Measurements from ENCODE around the gene SPPL2B. TPM values are rescaled to one million over a fixed set of nuclear protein-coding genes. Genes with fewer than 3 reads are reported as not detected.

The SPPL2B gene
- total RNA-seq, 1 donor from 2014 or later, result 119 TPM

- Mint-ChIP-seq H3K4me1 (peaks cover 9% of the 10 kb centered on the region), H3K4me3 (peak overlapping the region; percentile 54), H3K36me3 (ENCODE audit: low read depth) (no peaks in the 10 kb centered on the region), H3K27ac (ENCODE audit: unreplicated experiment) (no peak overlapping the region), H3K9me3 (peaks cover 2% of the 10 kb centered on the region), H3K27me3 (ENCODE audit: low read depth) (peaks cover 27% of the 10 kb centered on the region)
- no peak for DNase-seq (ENCODE audit: low read depth, low spot score)
- TF ChIP-seq CTCF (conservative IDR thresholded peaks at IDR 0.05), result no peak
Measured at GRCh38 chr19:2358548-2359173, 30.2 kb downstream of the SPPL2B start.

DNA sequence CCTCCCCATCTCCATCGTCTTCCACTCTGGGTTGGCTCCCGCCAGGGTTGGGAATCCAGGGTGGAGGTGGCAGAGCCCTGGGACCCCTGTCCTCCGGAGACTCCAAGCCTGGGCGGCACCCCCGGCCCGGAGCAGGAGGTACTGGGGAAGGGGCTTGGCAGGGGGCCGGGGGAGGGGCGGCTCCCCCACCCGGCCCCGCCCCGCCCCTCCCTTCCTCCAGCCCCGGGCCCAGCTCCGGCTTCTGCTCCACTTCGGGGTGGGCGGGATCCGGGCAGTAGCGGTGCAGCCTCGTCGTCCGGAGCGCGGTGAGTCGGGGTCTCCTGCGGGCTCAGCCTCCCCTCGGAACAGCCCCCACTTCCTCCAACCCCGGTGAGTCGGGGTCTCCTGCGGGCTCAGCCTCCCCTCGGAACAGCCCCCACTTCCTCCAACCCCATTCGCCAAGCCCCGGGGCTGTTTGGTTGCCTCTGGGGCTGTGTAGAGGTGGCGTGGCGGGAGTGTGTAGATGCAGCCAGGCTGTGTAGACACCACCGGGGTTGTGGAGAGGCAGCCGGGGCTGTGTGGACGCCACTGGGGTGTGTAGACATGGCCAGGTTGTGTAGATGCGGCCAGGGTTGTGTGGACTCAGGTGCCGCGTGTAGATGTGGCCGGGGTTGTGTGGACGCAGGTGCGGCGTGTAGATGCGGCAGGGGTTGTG lies 31.7 kb downstream of the SPPL2B start, which contains the start of gene TMPRSS9:
TSS of gene TMPRSS9 (plus strand) at position 274 of the 694 bp plus-strand sequence. CDS start 29,521 bp downstream, outside the sequence.
- DNase-seq (ENCODE audit: low read depth, low spot score), result no peak
- H3K4me1 Mint-ChIP-seq, result peaks cover 13% of the 10 kb centered on the region
- no peaks in the 10 kb centered on the region for H3K36me3 Mint-ChIP-seq (ENCODE audit: low read depth)
- TF ChIP-seq CTCF (conservative IDR thresholded peaks at IDR 0.05), result no peak
- H3K27ac Mint-ChIP-seq (ENCODE audit: unreplicated experiment), result no peak within 1 kb of the TSS
- peak within 1 kb of the TSS; percentile 72 for H3K4me3 Mint-ChIP-seq
- H3K27me3 Mint-ChIP-seq (ENCODE audit: low read depth), result peaks cover 27% of the 10 kb centered on the region
- peaks cover 2% of the 10 kb centered on the region for H3K9me3 Mint-ChIP-seq

- Mint-ChIP-seq H3K4me1 (peaks cover 16% of the 10 kb centered on the region), H3K27ac (ENCODE audit: unreplicated experiment) (no peak overlapping the region), H3K27me3 (ENCODE audit: low read depth) (peaks cover 27% of the 10 kb centered on the region), H3K9me3 (peaks cover 2% of the 10 kb centered on the region), H3K36me3 (ENCODE audit: low read depth) (no peaks in the 10 kb centered on the region), H3K4me3 (peak overlapping the region; percentile 72)
- no peak for TF ChIP-seq CTCF (conservative IDR thresholded peaks at IDR 0.05)
- no peak for DNase-seq (ENCODE audit: low read depth, low spot score)
Measured at GRCh38 chr19:2360833-2361232, 32.3 kb downstream of the SPPL2B start.

DNA sequence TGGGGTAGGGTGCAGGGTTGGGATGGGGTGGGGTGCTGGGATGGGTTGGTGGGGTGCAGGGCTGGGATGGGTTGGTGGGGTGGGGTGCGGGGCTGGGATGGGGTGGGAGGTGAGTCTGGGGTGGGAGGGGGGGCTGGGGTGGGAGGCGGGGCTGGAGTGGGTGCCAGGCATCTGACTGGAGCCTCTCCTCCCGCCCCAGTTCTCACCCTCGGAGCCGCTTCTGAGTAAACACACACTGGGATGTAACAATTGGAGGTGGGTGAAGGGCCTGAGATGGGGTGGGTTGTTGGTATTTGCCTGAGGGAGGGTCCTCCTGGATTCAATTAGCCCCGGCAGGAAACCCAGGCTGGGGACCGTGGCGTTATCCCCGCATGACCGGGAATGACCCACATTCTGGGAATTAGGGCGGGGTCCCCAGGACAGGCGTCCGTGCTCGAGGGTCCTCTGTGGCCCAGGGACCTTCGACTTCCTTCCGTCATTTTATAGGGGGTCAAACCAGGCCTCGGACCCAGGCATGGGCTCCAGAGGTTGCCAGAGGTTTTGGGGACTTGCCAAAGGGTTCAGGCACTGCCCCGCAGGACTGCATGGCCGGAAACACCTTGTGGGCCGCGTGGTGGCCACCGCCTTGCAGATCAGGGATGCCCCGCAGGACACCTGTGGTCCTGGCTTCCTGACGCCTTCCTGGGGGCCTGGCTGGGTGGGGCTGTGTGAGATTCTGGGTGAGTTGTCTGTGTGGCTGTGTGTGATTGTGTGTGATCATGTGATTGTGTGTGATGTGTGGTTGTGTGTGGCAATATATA lies 33.0 kb downstream of the SPPL2B start:
- H3K36me3 Mint-ChIP-seq (ENCODE audit: low read depth), result no peaks in the 10 kb centered on the region
- DNase-seq (ENCODE audit: low read depth, low spot score), result no peak
- H3K4me1 Mint-ChIP-seq, result peaks cover 16% of the 10 kb centered on the region
- H3K9me3 Mint-ChIP-seq, result peaks cover 2% of the 10 kb centered on the region
- no peak for TF ChIP-seq CTCF (conservative IDR thresholded peaks at IDR 0.05)
- H3K4me3 Mint-ChIP-seq, result no peak overlapping the region
- no peak overlapping the region for H3K27ac Mint-ChIP-seq (ENCODE audit: unreplicated experiment)
- peaks cover 27% of the 10 kb centered on the region for H3K27me3 Mint-ChIP-seq (ENCODE audit: low read depth)

- Mint-ChIP-seq H3K27me3 (ENCODE audit: low read depth) (peaks cover 27% of the 10 kb centered on the region), H3K4me1 (peaks cover 16% of the 10 kb centered on the region), H3K4me3 (no peak overlapping the region), H3K9me3 (peaks cover 2% of the 10 kb centered on the region), H3K27ac (ENCODE audit: unreplicated experiment) (no peak overlapping the region), H3K36me3 (ENCODE audit: low read depth) (no peaks in the 10 kb centered on the region)
- no peak for TF ChIP-seq CTCF (conservative IDR thresholded peaks at IDR 0.05)
- DNase-seq (ENCODE audit: low read depth, low spot score), result no peak
Measured at GRCh38 chr19:2362046-2362969, 33.8 kb downstream of the SPPL2B start.

Data from neural crest cell (in vitro differentiated cells).